Fibroblast of lung (primary cell): Measurements from ENCODE around the gene COL4A3. TPM values are rescaled to one million over a fixed set of nuclear protein-coding genes. Genes with fewer than 3 reads are reported as not detected.

ENCODE experiments used
- DNase-seq, 2 donors: peaks; one replicate each; pipeline versions ENCODE4 v3.0.0 to v3.0.0-alpha.2; 2010; ENCODE audit warnings: low read depth in 2 of 2
- H2AFZ ChIP-seq: 2 replicates; pipeline ENCODE4 v1.5.1; 2012; ENCODE audit warnings: low read length, control low read depth, inconsistent platforms
- H3K27ac ChIP-seq: 2 replicates; pipeline ENCODE4 v1.5.1; 2011; ENCODE audit warnings: low read length, control low read depth; ENCODE audit not compliant: insufficient read depth
- H3K27me3 ChIP-seq: 2 replicates; pipeline ENCODE4 v1.5.1; 2011; ENCODE audit warnings: mild to moderate bottlenecking, low read length; ENCODE audit not compliant: control insufficient read depth, insufficient read depth
- H3K36me3 ChIP-seq: 2 replicates; pipeline ENCODE4 v1.5.1; 2011; ENCODE audit warnings: low read length; ENCODE audit not compliant: control insufficient read depth, insufficient read depth
- H3K4me1 ChIP-seq: 2 replicates; pipeline ENCODE4 v1.5.1; 2011; ENCODE audit warnings: low read length; ENCODE audit not compliant: control insufficient read depth, insufficient read depth; ENCODE audit errors: extremely low read depth
- H3K4me2 ChIP-seq: 2 replicates; pipeline ENCODE4 v1.5.1; 2011; ENCODE audit warnings: low read length, control low read depth; ENCODE audit not compliant: insufficient read depth; ENCODE audit errors: extremely low read depth
- H3K4me3 ChIP-seq, 4 experiments: fragments of 200-600 bp in 1 of 4; sonication (generic) in 1 of 4; replicated peaks in 1 of 4; 2 replicates each; pipeline ENCODE4 v1.5.1; 2011 to 2016; ENCODE audit warnings: low read length in 4 of 4, low read depth in 3 of 4, mild to moderate bottlenecking in 3 of 4, control low read depth in 2 of 4, inconsistent platforms in 1 of 4, mixed read lengths in 1 of 4; ENCODE audit not compliant: insufficient read depth in 1 of 4; ENCODE audit errors: control extremely low read depth in 1 of 4
- H3K79me2 ChIP-seq: 2 replicates; pipeline ENCODE4 v1.5.1; 2012; ENCODE audit warnings: mild to moderate bottlenecking, low read length, inconsistent platforms; ENCODE audit not compliant: control insufficient read depth, insufficient read depth
- H3K9ac ChIP-seq: 2 replicates; pipeline ENCODE4 v1.5.1; 2011; ENCODE audit warnings: mild to moderate bottlenecking, low read length, control low read depth; ENCODE audit not compliant: insufficient read depth
- H3K9me3 ChIP-seq: 2 replicates; pipeline ENCODE4 v1.5.1; 2012; ENCODE audit warnings: low read depth, low read length; ENCODE audit not compliant: control insufficient read depth, insufficient read depth
- H4K20me1 ChIP-seq: 2 replicates; pipeline ENCODE4 v1.5.1; 2011; ENCODE audit warnings: low read length; ENCODE audit not compliant: control insufficient read depth, insufficient read depth; ENCODE audit errors: extremely low read depth
- CTCF ChIP-seq, 2 donors: IDR thresholded peaks in 1 of 2; conservative IDR thresholded peaks in 1 of 2; 1 replicate in 1 of 2; 2 replicates in 1 of 2; pipeline ENCODE4 v1.5.1; 2011 to 2012; ENCODE audit warnings: low read length in 2 of 2, control low read depth in 1 of 2, inconsistent platforms in 1 of 2, low read depth in 1 of 2, mild to moderate bottlenecking in 1 of 2
- EZH2 ChIP-seq: IDR thresholded peaks from 2 replicates; pipeline ENCODE4 v1.5.1; 2012; ENCODE audit warnings: low read length, control low read depth, mild to moderate bottlenecking; ENCODE audit errors: missing control alignments
- polyA plus RNA-seq, 2 donors: library from polyadenylated mRNA; depleted of rRNA in 1 of 2; stranded (reverse) in 1 of 2; unstranded in 1 of 2; fragments of >200 nt; gene quantifications; 2 replicates each; pipeline ENCODE4 v1.2.1, GENCODE V29; 2011 to 2012; ENCODE audit warnings: missing spikeins in 1 of 2
- total RNA-seq: library from RNA; depleted of rRNA; stranded (reverse); fragments of >200 nt; gene quantifications from 2 replicates; pipeline ENCODE4 v1.2.1, GENCODE V29; 2014

The COL4A3 gene
- total and polyA plus RNA-seq, 2 donors (not counting 1 experiment from before 2014, with no cell fraction given) = 0.12 to 0.33 TPM

GRCh38 chr2:227293531-227293930 lies 129.1 kb downstream of the COL4A3 start:
- no peaks in the 10 kb centered on the region for H3K79me2 ChIP-seq
- DNase-seq = no peak
- TF ChIP-seq CTCF (conservative IDR thresholded peaks at IDR 0.05 in 1 of 2, IDR thresholded peaks at IDR 0.05 in 1 of 2; ENCODE audit: low read depth in 1 of 2, low read length in 2 of 2) (no peak), EZH2 (no peak)
- H3K27me3 ChIP-seq = no peaks in the 10 kb centered on the region
- H3K4me3 ChIP-seq = no peak overlapping the region
- H3K9me3 ChIP-seq = no peaks in the 10 kb centered on the region
- H3K4me2 ChIP-seq = no peak overlapping the region
- no peak overlapping the region for H3K9ac ChIP-seq
- no peak overlapping the region for H2AFZ ChIP-seq
- H3K4me1 ChIP-seq = no peaks in the 10 kb centered on the region
- no peaks in the 10 kb centered on the region for H4K20me1 ChIP-seq
- H3K36me3 ChIP-seq = no peaks in the 10 kb centered on the region
- no peak overlapping the region for H3K27ac ChIP-seq

- Histone ChIP-seq H3K9ac (no peak overlapping the region), H2AFZ (no peak overlapping the region), H3K9me3 (no peaks in the 10 kb centered on the region), H3K4me3 (no peak overlapping the region), H3K79me2 (no peaks in the 10 kb centered on the region), H3K4me1 (no peaks in the 10 kb centered on the region), H3K27me3 (no peaks in the 10 kb centered on the region), H3K36me3 (no peaks in the 10 kb centered on the region), H3K4me2 (no peak overlapping the region), H4K20me1 (no peaks in the 10 kb centered on the region), H3K27ac (no peak overlapping the region)
- no peak for DNase-seq
- TF ChIP-seq EZH2 (no peak), CTCF (conservative IDR thresholded peaks at IDR 0.05 in 1 of 2, IDR thresholded peaks at IDR 0.05 in 1 of 2; ENCODE audit: low read depth in 1 of 2, low read length in 2 of 2) (no peak)
Observed at GRCh38 chr2:227295806-227296205, 131.4 kb downstream of the COL4A3 start.

GRCh38 chr2:227296671-227297405 lies 132.4 kb downstream of the COL4A3 start:
- Histone ChIP-seq H3K27ac (no peak overlapping the region), H3K4me2 (no peak overlapping the region)
- TF ChIP-seq EZH2 = no peak
- no peak for TF ChIP-seq CTCF (conservative IDR thresholded peaks at IDR 0.05 in 1 of 2, IDR thresholded peaks at IDR 0.05 in 1 of 2; ENCODE audit: low read depth in 1 of 2, low read length in 2 of 2)

More at GRCh38 chr2:227296671-227297405, 132.4 kb downstream of the COL4A3 start:
- H3K36me3 ChIP-seq = no peaks in the 10 kb centered on the region
- no peaks in the 10 kb centered on the region for H3K27me3 ChIP-seq
- H3K4me1 ChIP-seq = no peaks in the 10 kb centered on the region
- no peak overlapping the region for H3K4me3 ChIP-seq
- peak in 1 of 2 donors; percentile 11 for DNase-seq
- no peak overlapping the region for H3K9ac ChIP-seq
- H4K20me1 ChIP-seq = no peaks in the 10 kb centered on the region
- no peak overlapping the region for H2AFZ ChIP-seq
- no peaks in the 10 kb centered on the region for H3K79me2 ChIP-seq
- no peaks in the 10 kb centered on the region for H3K9me3 ChIP-seq
